CD4-positive, CD25-positive, alpha-beta regulatory T cell (primary cell): ENCODE results near the gene PTPRG. TPM values are rescaled to one million over a fixed set of nuclear protein-coding genes. Genes with fewer than 3 reads are reported as not detected.

Experiments
- ATAC-seq, 2 donors: fragments of 150-1000 bp; cut with Tn5 transposase; one replicate each; pipeline ENCODE4 v1.10.0; 2021; ENCODE audit warnings: low read depth in 2 of 2, moderate number of reproducible peaks in 2 of 2, moderate library complexity in 1 of 2
- DNase-seq, 3 donors: peaks; one replicate each; pipeline versions ENCODE4 v3.0.0 to v3.0.0-alpha.2; 2012 to 2022; ENCODE audit warnings: mixed read lengths in 1 of 3
- H3K27ac ChIP-seq: one replicate; pipeline ENCODE4 v1.7.0; 2013; ENCODE audit warnings: mild to moderate bottlenecking, low read length; ENCODE audit not compliant: insufficient read depth, poor library complexity, severe bottlenecking
- H3K27me3 ChIP-seq: one replicate; pipeline ENCODE4 v1.7.0; 2013; ENCODE audit warnings: low read length; ENCODE audit not compliant: control insufficient read depth, insufficient read depth
- H3K36me3 ChIP-seq: one replicate; pipeline ENCODE4 v1.7.0; 2013; ENCODE audit warnings: mild to moderate bottlenecking, low read length, moderate library complexity; ENCODE audit not compliant: control insufficient read depth, insufficient read depth
- H3K4me1 ChIP-seq: 2 replicates; pipeline ENCODE4 v1.7.0; 2013; ENCODE audit warnings: mild to moderate bottlenecking, low read length; ENCODE audit not compliant: insufficient read depth, control insufficient read depth, poor library complexity, severe bottlenecking
- H3K4me3 ChIP-seq: one replicate; pipeline ENCODE4 v1.7.0; 2013; ENCODE audit warnings: low read depth, mild to moderate bottlenecking, low read length, moderate library complexity
- H3K9me3 ChIP-seq, 2 experiments: 1 replicate in 1 of 2; 2 replicates in 1 of 2; pipeline ENCODE4 v1.7.0; 2013; ENCODE audit warnings: low read length in 2 of 2, mild to moderate bottlenecking in 1 of 2, moderate library complexity in 1 of 2; ENCODE audit not compliant: control insufficient read depth in 2 of 2
- H3K27ac Mint-ChIP-seq, 3 donors: one replicate each; pipeline ENCODE4 v1.8.0; 2020 to 2022; ENCODE audit warnings: mild to moderate bottlenecking in 3 of 3, mixed read lengths in 3 of 3, moderate library complexity in 2 of 3
- H3K27me3 Mint-ChIP-seq: one replicate; pipeline ENCODE4 v1.8.0; 2022; ENCODE audit warnings: mild to moderate bottlenecking, mixed read lengths
- H3K36me3 Mint-ChIP-seq: one replicate; pipeline ENCODE4 v1.8.0; 2020; ENCODE audit warnings: mixed read lengths
- H3K4me1 Mint-ChIP-seq, 4 donors: one replicate each; pipeline ENCODE4 v1.8.0; 2020 to 2022; ENCODE audit warnings: mixed read lengths in 4 of 4, mild to moderate bottlenecking in 1 of 4
- H3K4me3 Mint-ChIP-seq, 4 donors: one replicate each; pipeline ENCODE4 v1.8.0; 2020 to 2022; ENCODE audit warnings: mild to moderate bottlenecking in 4 of 4, mixed read lengths in 4 of 4, moderate library complexity in 3 of 4
- H3K9me3 Mint-ChIP-seq, 7 donors: one replicate each; pipeline ENCODE4 v1.8.0; 2020 to 2022; ENCODE audit warnings: mixed read lengths in 7 of 7, mild to moderate bottlenecking in 3 of 7, moderate library complexity in 2 of 7
- polyA plus RNA-seq, 4 donors: library from polyadenylated mRNA; unstranded; fragments of 300-500 nt; fragmentation: Illumina TruSeq; gene quantifications; one replicate each; pipeline ENCODE4 v1.2.3, GENCODE V29; 2021
- total RNA-seq: library from RNA; stranded (reverse); gene quantifications from one replicate; pipeline ENCODE4 v1.2.3, GENCODE V29; 2022

Gene PTPRG
- total and polyA plus RNA-seq, 5 donors from 2014 or later, result not detected

DNA sequence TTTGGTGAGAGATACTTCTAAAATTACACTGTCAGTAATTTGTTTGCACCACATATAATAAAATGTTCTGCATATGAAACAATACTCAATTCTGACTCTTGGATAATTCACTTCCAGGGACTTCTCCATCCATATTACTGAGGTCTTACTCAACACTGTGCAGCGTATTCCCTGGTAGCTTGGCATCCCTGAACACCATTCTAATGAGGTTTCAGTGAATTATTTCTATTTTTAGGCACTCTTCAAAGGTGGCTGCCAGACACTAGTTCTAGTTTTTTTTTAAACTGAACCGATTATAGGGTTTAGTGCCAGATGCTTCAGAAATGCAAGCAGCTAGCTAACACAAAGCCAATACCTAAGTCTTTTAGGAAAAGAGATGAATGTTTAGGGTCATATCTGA is 528.7 kb downstream of the PTPRG start:
- no peak for ATAC-seq
- Mint-ChIP-seq H3K27ac (no peak overlapping the region), H3K36me3 (no peaks in the 10 kb centered on the region), H3K9me3 (peaks cover 0 to 2% (median 0%) of the 10 kb centered on the region in 7 donors), H3K4me3 (no peak overlapping the region), H3K27me3 (no peaks in the 10 kb centered on the region), H3K4me1 (no peaks in the 10 kb centered on the region)
- DNase-seq, result no peak
- Histone ChIP-seq H3K9me3 (no peaks in the 10 kb centered on the region), H3K36me3 (no peaks in the 10 kb centered on the region), H3K27ac (no peak overlapping the region), H3K4me3 (no peak overlapping the region), H3K4me1 (no peaks in the 10 kb centered on the region), H3K27me3 (no peaks in the 10 kb centered on the region)

DNA sequence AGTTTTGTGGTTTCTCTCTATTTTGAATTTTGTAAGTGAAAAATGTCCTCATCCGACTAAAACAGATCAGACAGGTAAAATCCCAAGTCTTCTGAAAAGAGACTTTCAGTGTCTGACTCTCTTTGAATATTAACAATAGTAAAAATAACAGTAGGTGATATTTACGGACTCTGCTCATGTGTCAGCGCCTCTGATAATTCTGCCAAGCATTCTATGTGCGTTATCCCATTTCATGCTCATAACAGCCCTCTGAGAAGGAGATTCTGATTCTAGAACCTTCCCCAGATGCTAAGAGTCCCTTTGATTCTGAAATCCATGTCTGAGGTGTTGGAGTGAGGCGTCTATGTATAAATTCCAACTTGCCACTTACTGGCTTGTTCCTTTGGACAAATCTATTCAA is 529.1 kb downstream of the PTPRG start:
- DNase-seq, result no peak
- H3K36me3 Mint-ChIP-seq, result no peaks in the 10 kb centered on the region
- peaks cover 0 to 2% (median 0%) of the 10 kb centered on the region in 7 donors for H3K9me3 Mint-ChIP-seq

DNA sequence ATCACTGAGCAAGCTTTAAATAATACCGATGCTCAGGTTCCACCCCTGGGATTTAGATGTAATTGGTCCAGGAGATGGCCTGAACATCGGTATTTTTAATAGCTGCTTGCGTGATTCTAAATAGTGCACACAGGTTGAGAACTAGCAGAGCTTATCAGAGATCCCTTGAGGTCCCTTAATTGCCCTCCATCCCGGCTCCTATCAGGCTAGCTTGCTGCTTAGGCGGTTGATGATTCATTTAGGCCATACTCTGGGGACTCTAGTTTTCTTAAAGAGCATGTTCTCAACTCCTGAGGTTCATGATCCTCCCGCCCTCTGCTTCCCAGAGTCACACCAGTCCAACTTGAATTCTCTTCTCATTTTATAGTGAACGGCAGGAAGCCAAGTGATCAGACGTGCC is 531.7 kb downstream of the PTPRG start:
- Mint-ChIP-seq H3K4me1 (no peaks in the 10 kb centered on the region), H3K4me3 (no peak overlapping the region), H3K9me3 (no peaks in the 10 kb centered on the region), H3K27me3 (no peaks in the 10 kb centered on the region), H3K27ac (no peak overlapping the region), H3K36me3 (no peaks in the 10 kb centered on the region)
- no peaks in the 10 kb centered on the region for H3K27me3 ChIP-seq
- no peak for DNase-seq
- no peaks in the 10 kb centered on the region for H3K9me3 ChIP-seq
- no peaks in the 10 kb centered on the region for H3K4me1 ChIP-seq
- H3K4me3 ChIP-seq, result no peak overlapping the region
- no peak overlapping the region for H3K27ac ChIP-seq
- H3K36me3 ChIP-seq, result no peaks in the 10 kb centered on the region
- ATAC-seq, result no peak

More for the DNA sequence above, 529.1 kb downstream of the PTPRG start:
- Histone ChIP-seq H3K36me3 (no peaks in the 10 kb centered on the region), H3K4me3 (no peak overlapping the region), H3K27me3 (no peaks in the 10 kb centered on the region), H3K27ac (no peak overlapping the region), H3K9me3 (no peaks in the 10 kb centered on the region), H3K4me1 (no peaks in the 10 kb centered on the region)
- Mint-ChIP-seq H3K4me1 (no peaks in the 10 kb centered on the region), H3K27ac (no peak overlapping the region), H3K27me3 (no peaks in the 10 kb centered on the region), H3K4me3 (no peak overlapping the region)
- no peak for ATAC-seq

DNA sequence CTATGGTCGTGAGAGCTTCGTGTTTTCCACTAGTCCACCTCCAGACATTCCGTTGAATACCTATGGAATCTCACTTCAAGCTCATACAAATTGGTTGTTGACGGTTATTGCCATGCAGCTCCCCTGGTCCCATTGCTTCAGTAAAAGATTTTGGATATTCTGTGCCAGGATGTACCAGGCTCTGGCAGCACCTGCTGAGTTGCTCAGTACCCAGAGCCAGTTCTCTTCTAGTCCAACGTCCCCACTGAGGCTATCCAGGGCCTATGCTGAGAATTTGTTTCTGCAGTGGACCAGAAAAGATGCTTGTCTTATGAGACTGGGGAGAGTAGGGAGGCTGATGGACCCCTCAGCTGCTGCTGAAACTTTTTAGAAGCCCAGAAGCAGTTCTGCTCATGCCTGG is 533.1 kb downstream of the PTPRG start:
- no peak overlapping the region for H3K4me3 Mint-ChIP-seq
- H3K27me3 Mint-ChIP-seq, result no peaks in the 10 kb centered on the region
- H3K36me3 Mint-ChIP-seq, result no peaks in the 10 kb centered on the region

DNA sequence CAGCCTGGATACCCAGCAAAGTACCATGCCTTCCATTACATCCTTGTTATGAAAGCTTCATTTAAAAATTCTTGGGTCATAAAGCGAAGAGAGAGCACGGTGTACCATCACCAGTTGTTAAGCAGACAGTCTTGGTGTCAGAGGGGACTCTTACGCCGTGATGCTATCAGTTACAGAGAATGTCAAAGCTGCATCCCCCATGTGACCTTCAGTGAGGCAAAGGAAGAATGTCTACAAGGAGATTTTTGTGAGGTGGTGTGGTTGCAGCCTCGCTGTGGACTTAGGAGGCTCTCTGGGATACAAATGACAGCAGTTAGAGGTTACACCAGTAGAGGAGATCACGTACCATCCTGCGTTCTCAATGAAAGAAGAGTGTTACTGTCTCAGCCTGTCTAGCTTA is 533.7 kb downstream of the PTPRG start:
- Histone ChIP-seq H3K36me3 (no peaks in the 10 kb centered on the region), H3K9me3 (no peaks in the 10 kb centered on the region), H3K27me3 (no peaks in the 10 kb centered on the region), H3K4me3 (no peak overlapping the region), H3K27ac (no peak overlapping the region), H3K4me1 (no peaks in the 10 kb centered on the region)
- Mint-ChIP-seq H3K27ac (no peak overlapping the region), H3K9me3 (no peaks in the 10 kb centered on the region), H3K4me3 (no peak overlapping the region), H3K36me3 (no peaks in the 10 kb centered on the region), H3K27me3 (no peaks in the 10 kb centered on the region), H3K4me1 (no peaks in the 10 kb centered on the region)
- DNase-seq, result no peak
- no peak for ATAC-seq

More for the DNA sequence above, 533.1 kb downstream of the PTPRG start:
- Histone ChIP-seq H3K27ac (no peak overlapping the region), H3K9me3 (no peaks in the 10 kb centered on the region), H3K27me3 (no peaks in the 10 kb centered on the region), H3K36me3 (no peaks in the 10 kb centered on the region), H3K4me1 (no peaks in the 10 kb centered on the region), H3K4me3 (no peak overlapping the region)
- Mint-ChIP-seq H3K27ac (no peak overlapping the region), H3K9me3 (no peaks in the 10 kb centered on the region), H3K4me1 (no peaks in the 10 kb centered on the region)
- ATAC-seq, result no peak
- DNase-seq, result no peak

DNA sequence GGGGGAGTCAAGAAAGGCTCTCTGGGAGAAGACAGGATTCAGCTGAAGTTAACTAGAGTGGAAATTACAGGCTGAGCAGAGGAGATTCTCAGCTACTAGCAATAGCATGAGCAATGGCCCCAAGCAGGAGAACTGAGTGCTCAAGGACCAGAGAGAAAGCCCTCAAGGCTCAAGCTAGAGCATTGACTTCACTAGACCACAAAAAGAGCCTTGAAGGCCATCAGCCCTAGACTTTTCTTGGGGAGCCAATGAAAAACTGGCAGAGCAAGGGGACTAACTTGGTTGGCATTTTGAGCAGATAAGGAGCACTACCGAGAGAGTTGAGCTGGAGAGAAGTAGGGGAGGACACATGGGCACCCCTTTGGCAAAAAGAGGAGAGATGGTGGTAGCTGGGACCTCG is 534.4 kb downstream of the PTPRG start:
- H3K4me3 ChIP-seq, result no peak overlapping the region
- H3K9me3 ChIP-seq, result no peaks in the 10 kb centered on the region
- DNase-seq (no peak), ATAC-seq (no peak)
- no peaks in the 10 kb centered on the region for H3K9me3 Mint-ChIP-seq
- no peak overlapping the region for H3K27ac ChIP-seq
- no peak overlapping the region for H3K27ac Mint-ChIP-seq
- H3K27me3 ChIP-seq, result no peaks in the 10 kb centered on the region
- H3K36me3 Mint-ChIP-seq, result no peaks in the 10 kb centered on the region
- H3K27me3 Mint-ChIP-seq, result no peaks in the 10 kb centered on the region
- no peaks in the 10 kb centered on the region for H3K4me1 ChIP-seq
- H3K4me1 Mint-ChIP-seq, result no peaks in the 10 kb centered on the region
- no peaks in the 10 kb centered on the region for H3K36me3 ChIP-seq
- H3K4me3 Mint-ChIP-seq, result no peak overlapping the region

DNA sequence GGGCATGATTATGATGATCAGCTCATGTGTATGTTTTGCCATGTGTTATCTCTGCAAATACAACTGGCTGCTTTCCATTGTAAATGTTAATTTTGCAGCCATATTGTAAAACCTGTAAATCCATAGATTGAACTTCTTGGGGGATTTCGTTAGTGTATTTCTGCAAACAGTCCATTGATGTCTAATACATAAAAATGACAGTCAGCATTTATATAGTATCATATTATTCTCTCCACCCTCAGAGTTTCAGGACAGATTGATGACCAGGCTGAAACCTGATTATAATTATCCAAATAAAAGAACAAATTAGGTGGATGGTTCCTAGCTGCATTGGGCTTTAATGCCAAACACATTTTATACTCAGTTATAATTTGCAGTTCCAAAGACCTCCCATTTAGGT is 535.1 kb downstream of the PTPRG start:
- Mint-ChIP-seq H3K4me1 (no peaks in the 10 kb centered on the region), H3K27ac (no peak overlapping the region), H3K9me3 (no peaks in the 10 kb centered on the region), H3K27me3 (no peaks in the 10 kb centered on the region), H3K36me3 (no peaks in the 10 kb centered on the region), H3K4me3 (no peak overlapping the region)
- Histone ChIP-seq H3K4me3 (no peak overlapping the region), H3K27ac (no peak overlapping the region), H3K9me3 (no peaks in the 10 kb centered on the region), H3K27me3 (no peaks in the 10 kb centered on the region), H3K4me1 (no peaks in the 10 kb centered on the region), H3K36me3 (no peaks in the 10 kb centered on the region)
- no peak for DNase-seq
- no peak for ATAC-seq

DNA sequence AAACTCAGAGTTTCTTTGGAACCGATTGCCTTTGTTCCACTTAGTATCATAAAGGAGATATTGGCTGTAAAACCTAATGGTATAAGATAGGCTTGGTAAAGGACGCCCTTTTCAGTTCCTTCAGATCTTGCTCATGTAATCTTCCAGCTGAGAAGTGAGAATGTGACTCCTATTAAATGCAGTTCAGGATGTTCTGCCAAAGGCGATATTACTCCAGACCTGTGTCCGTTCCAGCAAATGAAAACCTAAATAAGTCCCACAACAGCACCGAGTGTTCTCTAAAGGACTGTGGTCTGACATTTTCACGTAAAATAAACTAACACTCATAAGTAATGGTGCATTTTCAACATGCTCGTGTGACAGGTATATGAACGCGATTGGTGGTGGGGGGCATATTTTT is 535.8 kb downstream of the PTPRG start:
- Mint-ChIP-seq H3K27me3 (no peaks in the 10 kb centered on the region), H3K36me3 (no peaks in the 10 kb centered on the region), H3K9me3 (peaks cover 0 to 3% (median 0%) of the 10 kb centered on the region in 7 donors), H3K4me3 (no peak overlapping the region), H3K27ac (no peak overlapping the region), H3K4me1 (no peaks in the 10 kb centered on the region)
- ATAC-seq (no peak), DNase-seq (no peak)
- Histone ChIP-seq H3K27ac (no peak overlapping the region), H3K27me3 (no peaks in the 10 kb centered on the region), H3K4me3 (no peak overlapping the region), H3K36me3 (no peaks in the 10 kb centered on the region), H3K9me3 (no peaks in the 10 kb centered on the region), H3K4me1 (no peaks in the 10 kb centered on the region)
